HFFc6 (cell line): ENCODE data around the gene YARS1. TPM values are rescaled to one million over a fixed set of nuclear protein-coding genes. Genes with fewer than 3 reads are reported as not detected.

Experiments used
- DNase-seq: peaks from one replicate; pipeline ENCODE4 v3.0.0-alpha.2; 2018
- H3K27ac Mint-ChIP-seq: 2 replicates; pipeline ENCODE4 v1.8.0; 2020; ENCODE audit warnings: mild to moderate bottlenecking, mixed read lengths
- H3K27me3 Mint-ChIP-seq: 2 replicates; pipeline ENCODE4 v1.8.0; 2021; ENCODE audit warnings: mild to moderate bottlenecking, moderate library complexity, mixed read lengths; ENCODE audit not compliant: insufficient read depth
- H3K36me3 Mint-ChIP-seq: 2 replicates; pipeline ENCODE4 v1.8.0; 2021; ENCODE audit warnings: low read depth, mixed read lengths
- H3K4me1 Mint-ChIP-seq: 2 replicates; pipeline ENCODE4 v1.8.0; 2020; ENCODE audit warnings: low read depth, mixed read lengths
- H3K4me3 Mint-ChIP-seq: 2 replicates; pipeline ENCODE4 v1.8.0; 2020; ENCODE audit warnings: mild to moderate bottlenecking, moderate library complexity, mixed read lengths
- H3K9me3 Mint-ChIP-seq: 2 replicates; pipeline ENCODE4 v1.8.0; 2020; ENCODE audit warnings: mild to moderate bottlenecking, mixed read lengths
- CTCF ChIP-seq: fragments of 200-600 bp; sonication (generic); IDR thresholded peaks from 2 replicates; pipeline ENCODE4 v1.5.0; 2021; ENCODE audit warnings: antibody characterized with exemption, mild to moderate bottlenecking
- total RNA-seq, 6 experiments: library from RNA; stranded (reverse); fragmentation: NEBNext Ultra II Directional; extraction: Animal tissue kit (Norgen Biotek cat#: 25700); gene quantifications; 2 replicates in 1 of 6; 3 replicates in 5 of 6; pipeline ENCODE4 v1.2.3, GENCODE V29; 2021

Gene YARS1
- total RNA-seq, 6 experiments from 2014 or later, result 92.5 to 122 (median 107) TPM

GRCh38 chr1:32774464-32774808 is 42.7 kb downstream of the YARS1 start:
- H3K4me1 Mint-ChIP-seq, result peaks cover 26% of the 10 kb centered on the region
- H3K9me3 Mint-ChIP-seq, result no peaks in the 10 kb centered on the region
- DNase-seq, result no peak
- H3K4me3 Mint-ChIP-seq, result no peak overlapping the region
- peaks cover 2% of the 10 kb centered on the region for H3K27me3 Mint-ChIP-seq
- peak overlapping the region; percentile 51; the same call in 1 of the 2 replicates for H3K27ac Mint-ChIP-seq
- peaks cover 13% of the 10 kb centered on the region for H3K36me3 Mint-ChIP-seq
- TF ChIP-seq CTCF, result no peak

- peaks cover 31% of the 10 kb centered on the region for H3K4me1 Mint-ChIP-seq
- TF ChIP-seq CTCF, result no peak
- peak overlapping the region; percentile 51; the same call in 1 of the 2 replicates for H3K27ac Mint-ChIP-seq
- no peak overlapping the region for H3K4me3 Mint-ChIP-seq
- H3K9me3 Mint-ChIP-seq, result no peaks in the 10 kb centered on the region
- DNase-seq, result no peak
- peaks cover 2% of the 10 kb centered on the region for H3K27me3 Mint-ChIP-seq
- H3K36me3 Mint-ChIP-seq, result peaks cover 9% of the 10 kb centered on the region
These were observed 43.2 kb downstream of the YARS1 start for GRCh38 chr1:32773764-32774463.

- no peak overlapping the region for H3K27ac Mint-ChIP-seq
- H3K36me3 Mint-ChIP-seq, result peaks cover 8% of the 10 kb centered on the region
- no peaks in the 10 kb centered on the region for H3K9me3 Mint-ChIP-seq
- H3K27me3 Mint-ChIP-seq, result peaks cover 2% of the 10 kb centered on the region
- peak; percentile 99 for TF ChIP-seq CTCF
- H3K4me3 Mint-ChIP-seq, result no peak overlapping the region
- H3K4me1 Mint-ChIP-seq, result peaks cover 31% of the 10 kb centered on the region
- peak; percentile 63 for DNase-seq
These were observed 44.0 kb downstream of the YARS1 start for GRCh38 chr1:32773018-32773763.

GRCh38 chr1:32772281-32773017 is 44.7 kb downstream of the YARS1 start:
- DNase-seq, result no peak
- peaks cover 2% of the 10 kb centered on the region for H3K27me3 Mint-ChIP-seq
- peaks cover 8% of the 10 kb centered on the region for H3K36me3 Mint-ChIP-seq

More at GRCh38 chr1:32772281-32773017, 44.7 kb downstream of the YARS1 start:
- Mint-ChIP-seq H3K4me1 (peaks cover 31% of the 10 kb centered on the region), H3K27ac (no peak overlapping the region), H3K9me3 (no peaks in the 10 kb centered on the region), H3K4me3 (no peak overlapping the region)
- TF ChIP-seq CTCF, result no peak
